ENCODE measurements around the gene ARID1A.
"Not testable (repeated sequence)": the region's sequence is repeated elsewhere in the genome, so short reads cannot be mapped to it uniquely, and the experiment has no call there.

The ARID1A gene

DNA sequence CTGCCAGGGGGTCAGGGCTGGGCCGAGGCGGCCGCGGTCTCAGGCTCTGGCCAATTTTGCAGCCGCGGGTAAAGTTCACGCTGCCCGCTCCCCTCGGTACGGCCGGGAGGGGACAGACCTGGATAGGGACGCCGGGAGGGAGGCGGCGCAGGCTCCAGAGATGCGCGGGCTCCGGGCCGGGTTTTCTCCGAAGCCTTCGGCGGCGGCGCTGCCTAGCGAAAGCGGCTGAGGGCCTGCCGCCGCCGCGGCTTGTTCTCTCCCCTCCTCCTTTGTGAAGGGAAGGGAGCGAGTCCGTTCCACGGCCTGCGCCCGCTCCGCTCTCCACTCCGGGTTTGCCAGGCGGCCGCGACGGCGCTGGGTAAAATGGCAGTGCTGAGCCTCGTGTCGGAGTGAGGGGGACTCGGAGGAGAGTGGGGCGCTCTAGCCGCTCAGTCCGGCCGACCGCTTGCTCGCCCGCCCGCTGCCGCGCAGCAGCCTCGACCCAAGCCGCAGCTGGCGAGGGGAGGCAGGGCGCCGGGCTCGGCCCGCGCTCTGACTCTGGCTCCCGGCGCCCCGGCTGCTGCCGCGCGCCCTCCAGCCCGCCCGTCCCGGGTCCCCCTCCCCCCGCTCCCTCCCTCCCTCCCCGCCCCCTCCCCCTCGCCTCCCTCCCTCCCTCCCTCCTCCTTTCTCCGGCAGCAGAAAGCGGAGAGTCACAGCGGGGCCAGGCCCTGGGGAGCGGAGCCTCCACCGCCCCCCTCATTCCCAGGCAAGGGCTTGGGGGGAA lies at the start of gene ARID1A:
ARID1A (plus strand) TSS at position 660 of the 763 bp plus-strand sequence. CDS start 389 bp downstream, outside the sequence.
- DNase-seq (ENCODE audit: low spot score): peak; percentile 76

DNA sequence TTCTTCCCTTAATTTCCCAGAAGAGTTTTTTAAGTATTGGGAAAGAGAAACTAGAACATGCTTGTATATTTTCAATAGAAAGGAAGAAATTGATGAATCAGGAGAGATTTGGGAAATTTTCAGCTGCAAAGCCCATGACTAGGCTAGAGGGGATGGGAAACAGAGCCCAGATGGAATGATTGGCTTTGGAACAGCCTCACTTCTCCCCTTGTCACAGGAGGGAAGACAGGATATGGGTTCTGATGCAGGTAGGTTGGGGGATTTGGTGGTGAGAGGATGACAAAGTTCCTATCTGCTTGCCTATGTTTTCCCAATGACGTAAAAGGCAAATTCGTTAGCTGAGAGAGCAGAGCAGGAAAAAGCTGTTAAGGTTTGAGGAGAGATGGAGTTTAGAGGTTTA lies 31.0 kb upstream of the ARID1A start:
- DNase-seq (ENCODE audit: low spot score): no peak

DNA sequence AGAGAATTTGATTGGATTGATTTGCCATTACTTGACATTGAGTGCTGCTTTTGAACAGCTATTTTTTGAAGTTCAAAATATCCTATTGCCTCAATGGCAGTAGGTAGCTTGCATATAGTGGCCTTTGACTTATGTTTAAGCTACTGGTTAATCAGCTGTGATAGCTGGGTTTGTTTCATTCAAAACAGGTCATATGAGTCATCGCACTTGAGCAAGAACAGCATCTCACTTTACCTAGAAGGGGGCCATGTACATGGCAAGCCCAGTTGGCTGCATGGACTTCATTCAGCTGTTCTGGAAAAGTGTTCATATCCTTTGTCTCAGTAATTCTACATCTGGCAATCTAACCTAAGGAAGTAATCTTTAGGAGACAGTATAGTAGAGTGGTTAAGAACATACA lies 29.0 kb upstream of the ARID1A start:
- DNase-seq (ENCODE audit: low spot score): no peak

DNA sequence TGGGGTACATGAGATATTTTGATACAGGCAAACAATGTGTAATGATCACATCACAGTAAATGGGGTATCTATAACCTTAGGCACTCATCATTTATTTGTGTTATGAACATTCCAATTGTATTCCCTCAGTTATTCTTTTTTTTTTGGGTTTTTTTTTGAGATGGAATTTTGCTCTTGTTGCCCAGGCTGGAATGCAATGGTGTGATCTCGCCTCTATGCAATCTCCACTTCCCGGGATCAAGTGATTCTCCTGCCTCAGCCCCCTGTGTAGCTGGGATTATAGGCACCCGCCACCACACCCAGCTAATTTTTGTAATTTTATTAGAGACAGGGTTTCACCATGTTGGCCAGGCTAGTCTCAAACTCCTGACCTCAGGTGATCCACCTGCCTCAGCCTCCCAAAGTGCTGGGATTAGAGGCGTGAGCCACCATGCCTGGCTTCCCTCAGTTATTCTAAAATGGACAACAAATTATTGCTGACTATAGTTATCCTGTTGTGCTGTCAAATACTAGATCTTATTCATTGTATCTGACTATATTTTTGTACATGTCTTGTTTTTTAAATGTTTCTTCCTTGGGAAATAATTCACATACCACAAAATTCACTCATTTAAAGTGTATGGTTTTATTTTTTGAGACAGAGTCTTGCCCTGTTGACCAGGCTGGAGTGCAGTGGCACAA lies 27.6 kb upstream of the ARID1A start:
- not testable (repeated sequence) for DNase-seq (ENCODE audit: low spot score)

DNA sequence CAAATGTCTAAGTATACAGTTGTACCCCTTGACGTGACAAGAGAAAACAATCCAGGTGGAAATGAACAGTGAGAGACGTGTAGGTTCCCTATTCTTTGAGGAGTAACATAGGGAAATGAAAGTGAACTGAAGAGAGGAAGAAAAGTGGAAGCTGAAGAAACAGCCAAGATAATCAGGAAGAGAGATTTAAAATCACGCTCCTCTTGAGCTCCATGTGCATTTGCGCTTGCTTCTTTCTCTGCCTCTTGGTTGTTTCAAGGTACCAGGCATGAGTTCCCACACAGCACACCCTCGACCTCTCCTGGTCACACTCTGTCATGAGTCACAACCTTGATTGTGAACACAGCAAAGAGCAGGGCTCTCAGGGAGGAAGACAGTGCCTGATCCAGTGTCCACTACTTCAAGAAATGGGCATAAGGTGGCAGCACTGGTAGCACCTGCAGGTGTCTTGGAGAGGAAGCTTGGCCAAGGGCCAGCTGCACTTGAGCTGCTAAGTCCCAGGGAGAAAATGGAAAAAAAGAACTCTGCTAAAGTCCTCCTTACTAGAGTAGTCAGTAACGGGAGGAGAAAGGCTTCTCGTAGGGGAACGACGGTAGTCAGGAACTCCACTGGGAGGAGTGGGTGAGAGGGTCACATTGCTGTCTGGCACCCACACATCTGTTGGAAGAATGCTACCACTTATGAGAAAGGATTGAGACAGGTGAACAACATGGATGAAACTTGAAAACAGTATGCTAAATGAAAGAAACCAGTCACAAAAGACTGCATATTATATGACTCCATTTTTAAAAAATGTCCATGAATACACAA lies 18.3 kb upstream of the ARID1A start:
- no peak for DNase-seq (ENCODE audit: low spot score)

DNA sequence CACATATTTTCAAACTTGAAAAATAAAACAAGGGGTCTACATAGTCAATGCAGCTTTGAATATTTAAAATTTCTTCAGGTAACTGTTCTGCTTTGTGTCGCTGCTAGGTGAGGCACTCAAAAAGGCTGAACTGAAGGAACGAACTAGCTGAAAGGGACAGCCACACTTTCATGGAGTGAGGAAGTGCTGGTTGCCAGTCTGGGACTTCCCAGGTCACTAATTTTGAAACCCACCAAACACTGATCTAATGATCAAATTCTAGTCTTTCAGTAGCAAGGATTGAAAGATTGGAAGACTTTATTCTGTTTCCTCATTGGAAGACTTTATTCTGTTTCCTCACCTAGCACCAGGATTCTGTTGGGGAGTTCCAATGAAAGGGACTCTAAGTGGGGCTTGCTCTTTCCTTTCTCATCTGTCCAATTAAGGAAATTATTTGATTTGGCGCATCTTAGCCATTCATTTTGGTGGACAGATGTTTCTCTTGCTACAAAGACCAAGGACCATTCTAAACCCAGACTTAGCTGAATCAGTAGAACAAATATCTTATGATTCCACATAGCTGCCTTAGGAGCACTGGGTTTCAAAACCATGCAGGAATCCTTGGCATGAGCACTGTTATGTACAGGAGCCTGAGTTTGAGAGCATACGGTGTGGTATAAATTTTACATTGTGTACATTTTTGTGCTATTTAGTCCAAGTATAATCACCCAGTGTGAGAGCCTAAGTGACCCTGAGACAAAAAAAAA lies 10.9 kb upstream of the ARID1A start:
- no peak for DNase-seq (ENCODE audit: low spot score)

DNA sequence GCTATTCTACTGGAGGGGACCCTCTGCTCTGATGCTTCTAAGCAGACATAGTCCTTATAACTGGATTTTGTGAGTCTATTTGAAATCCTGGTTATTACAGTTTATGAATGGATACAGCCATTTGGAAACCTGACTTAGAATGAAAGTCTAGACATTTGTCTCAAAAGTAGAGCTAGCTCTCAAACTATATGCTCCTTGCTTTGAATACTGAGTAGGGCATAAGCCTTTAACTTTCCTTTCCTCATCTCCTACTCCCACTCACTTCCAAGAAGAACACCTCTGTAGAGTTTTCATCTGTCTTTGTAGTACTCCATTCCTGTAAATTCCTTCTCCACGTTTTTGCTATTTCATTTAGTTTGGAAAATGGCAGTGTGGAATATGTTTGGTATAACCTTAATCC lies 9.0 kb upstream of the ARID1A start:
- DNase-seq (ENCODE audit: low spot score): no peak

DNA sequence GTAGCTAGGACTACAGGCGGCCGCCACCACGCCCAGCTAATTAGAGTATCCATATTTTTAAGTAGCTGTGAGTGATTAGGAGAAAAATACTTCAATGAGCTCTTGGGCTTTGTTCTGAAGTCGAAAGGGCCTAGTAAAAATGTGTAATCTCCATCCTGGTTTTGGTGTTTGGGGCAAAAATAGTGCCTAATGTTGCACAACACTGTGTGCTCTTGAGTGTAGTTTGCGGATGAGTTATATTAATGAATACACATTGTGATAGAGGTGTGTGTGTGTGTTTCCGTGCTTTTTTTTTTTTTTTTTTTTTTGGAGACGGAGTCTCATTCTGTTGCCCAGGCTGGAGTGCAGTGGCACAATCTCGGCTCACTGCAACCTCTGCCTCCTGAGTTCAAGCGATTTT lies 6.3 kb upstream of the ARID1A start:
- DNase-seq (ENCODE audit: low spot score): no peak

DNA sequence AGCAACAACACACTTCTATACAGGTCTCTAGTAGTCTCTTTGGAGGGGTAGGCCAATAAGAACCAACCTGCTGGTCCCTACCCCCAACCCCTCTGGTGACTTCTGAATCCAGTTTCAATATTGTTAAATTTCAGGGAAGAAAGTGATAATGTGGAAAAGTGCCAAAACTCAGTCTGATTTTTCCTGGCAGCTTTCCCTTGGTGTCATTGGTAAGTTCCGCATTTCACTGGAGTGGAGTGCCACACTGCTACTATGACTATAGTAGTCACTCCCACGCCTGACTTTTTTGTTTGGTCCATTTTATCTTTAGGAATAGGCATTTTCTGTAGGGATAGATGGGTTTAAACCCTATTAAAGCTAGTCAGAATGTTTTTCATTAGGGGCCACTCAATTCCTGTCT lies 5.7 kb upstream of the ARID1A start:
- DNase-seq (ENCODE audit: low spot score): no peak

DNA sequence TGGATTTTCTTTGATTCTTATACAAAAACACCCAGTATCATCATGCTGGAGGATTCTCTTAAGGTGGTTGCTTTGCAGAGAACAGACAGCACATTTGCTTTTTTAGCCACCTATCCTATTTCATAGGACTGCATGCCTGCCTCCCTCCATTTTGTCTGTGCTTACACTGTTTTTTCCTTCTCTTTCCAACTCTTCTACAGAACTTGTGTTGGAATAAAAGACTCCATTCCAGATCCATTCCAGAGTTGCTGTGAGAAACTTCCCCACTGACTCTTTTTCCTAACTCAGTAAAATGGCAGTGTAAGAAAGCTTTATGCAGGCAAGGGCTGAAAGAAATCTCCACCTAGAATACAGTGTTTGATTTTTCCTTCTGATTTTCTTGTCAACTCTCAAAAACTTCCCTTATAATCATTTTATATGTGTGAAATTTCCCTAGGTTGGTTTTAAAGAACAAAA lies 5.2 kb upstream of the ARID1A start:
- DNase-seq (ENCODE audit: low spot score): no peak

DNA sequence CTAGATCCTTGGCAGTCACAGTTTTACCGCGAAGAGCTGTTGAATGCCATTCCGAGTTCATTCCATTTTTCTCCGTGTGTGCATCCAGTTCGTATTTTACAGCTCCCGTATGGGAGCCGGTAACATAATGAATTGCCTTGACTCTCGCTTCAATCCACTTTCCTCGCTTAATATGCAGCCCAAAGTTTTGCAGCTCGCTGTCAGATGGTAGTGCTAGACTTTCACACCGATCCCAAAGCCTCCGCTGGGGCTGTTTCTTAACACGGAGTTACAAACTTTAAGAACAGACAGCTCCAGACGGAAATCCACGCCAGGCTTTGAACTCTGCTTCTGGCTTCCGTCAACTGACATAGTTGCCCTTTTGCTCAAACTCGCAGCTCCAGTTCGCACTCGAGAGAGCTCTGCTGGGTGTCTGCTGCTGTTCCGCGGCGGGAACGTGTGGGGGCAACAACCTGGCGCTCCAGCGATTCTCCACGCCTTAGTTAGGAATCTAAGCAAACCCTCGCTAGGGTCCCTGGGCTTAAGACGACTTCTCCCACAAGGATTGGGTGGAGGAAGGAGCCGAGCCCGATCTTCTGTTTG lies 3.5 kb upstream of the ARID1A start:
- DNase-seq (ENCODE audit: low spot score): peak; percentile 75

DNA sequence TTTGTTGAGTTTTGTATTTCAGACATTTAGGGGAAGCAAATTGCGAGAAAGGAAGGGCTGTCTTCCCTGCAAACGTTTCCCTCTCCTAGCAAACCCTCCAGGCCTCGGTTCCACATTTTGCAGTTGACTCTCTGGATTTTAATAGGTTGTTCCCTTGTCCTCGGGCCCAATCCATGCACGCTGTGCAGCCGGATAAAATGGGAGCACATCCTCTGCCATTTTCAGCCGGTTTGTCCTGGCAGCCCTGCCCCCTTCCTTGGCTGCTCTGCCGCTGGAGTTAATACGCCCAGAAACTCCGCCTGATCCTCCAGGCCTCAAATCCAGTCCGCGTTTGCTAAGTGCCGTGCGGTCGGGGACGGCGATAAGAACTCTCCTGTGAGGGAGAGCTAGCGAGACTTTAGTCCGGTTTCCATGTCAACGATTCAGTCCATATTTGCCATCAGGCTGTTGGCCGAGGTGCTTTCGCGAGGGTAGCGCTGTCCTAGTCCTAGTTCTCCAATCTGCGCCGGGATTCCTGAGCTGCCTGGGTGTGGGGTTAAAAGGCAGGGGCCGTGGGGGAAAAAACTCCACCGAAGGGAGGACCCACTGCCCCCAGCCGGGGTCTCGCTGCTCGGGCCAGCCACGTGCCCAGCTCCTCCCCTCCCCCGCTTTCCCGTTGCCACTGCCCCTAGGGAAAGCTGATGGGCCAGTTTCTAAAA lies 2.9 kb upstream of the ARID1A start:
- DNase-seq (ENCODE audit: low spot score): peak; percentile 84

DNA sequence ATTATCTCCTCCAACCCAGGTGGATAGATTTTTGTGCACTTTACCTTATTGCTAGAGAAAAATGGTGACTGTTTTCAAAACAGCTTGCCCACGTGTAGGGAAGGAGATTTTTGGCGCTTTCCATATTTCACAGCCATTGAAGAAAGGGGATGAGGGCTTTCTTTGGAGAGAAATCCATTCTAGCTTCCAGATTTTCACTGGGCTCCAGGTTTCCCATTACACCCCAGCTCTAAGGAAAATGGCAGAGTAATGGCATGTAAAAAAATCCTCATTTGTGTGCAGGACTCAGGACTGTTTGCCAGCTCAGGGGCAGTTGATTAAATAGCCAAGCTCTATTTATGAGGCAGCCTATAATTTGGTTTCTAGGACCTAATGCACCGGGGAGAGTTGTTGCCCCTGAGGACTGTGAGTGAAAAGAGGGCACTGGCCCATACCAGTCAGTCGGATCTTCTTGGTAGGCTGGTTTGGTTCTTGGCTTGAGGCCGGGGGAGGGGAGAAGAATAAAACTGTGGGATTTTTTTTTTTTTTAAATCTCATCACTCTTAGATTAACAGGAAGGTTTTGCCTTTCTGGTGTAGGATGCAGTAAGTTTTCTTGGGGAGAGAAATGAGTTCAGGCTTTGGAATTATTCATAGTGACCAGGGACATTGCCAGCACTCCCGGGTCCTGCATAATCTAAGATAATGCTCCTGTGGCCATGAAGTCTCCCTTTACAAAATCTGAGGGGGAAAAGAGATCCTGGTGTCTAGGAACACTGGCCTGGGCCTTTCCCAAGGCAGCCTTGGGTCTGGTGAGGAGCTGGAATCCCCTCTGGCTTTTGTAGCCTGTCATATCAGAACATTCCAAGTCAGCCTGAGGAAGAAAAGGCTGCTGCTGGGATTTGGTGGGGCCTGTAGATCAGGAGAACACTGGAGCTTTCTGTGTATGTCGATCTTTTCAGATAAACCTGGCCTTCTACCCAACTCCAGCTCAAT lies 1.9 kb upstream of the ARID1A start:
- no peak for DNase-seq (ENCODE audit: low spot score)

DNA sequence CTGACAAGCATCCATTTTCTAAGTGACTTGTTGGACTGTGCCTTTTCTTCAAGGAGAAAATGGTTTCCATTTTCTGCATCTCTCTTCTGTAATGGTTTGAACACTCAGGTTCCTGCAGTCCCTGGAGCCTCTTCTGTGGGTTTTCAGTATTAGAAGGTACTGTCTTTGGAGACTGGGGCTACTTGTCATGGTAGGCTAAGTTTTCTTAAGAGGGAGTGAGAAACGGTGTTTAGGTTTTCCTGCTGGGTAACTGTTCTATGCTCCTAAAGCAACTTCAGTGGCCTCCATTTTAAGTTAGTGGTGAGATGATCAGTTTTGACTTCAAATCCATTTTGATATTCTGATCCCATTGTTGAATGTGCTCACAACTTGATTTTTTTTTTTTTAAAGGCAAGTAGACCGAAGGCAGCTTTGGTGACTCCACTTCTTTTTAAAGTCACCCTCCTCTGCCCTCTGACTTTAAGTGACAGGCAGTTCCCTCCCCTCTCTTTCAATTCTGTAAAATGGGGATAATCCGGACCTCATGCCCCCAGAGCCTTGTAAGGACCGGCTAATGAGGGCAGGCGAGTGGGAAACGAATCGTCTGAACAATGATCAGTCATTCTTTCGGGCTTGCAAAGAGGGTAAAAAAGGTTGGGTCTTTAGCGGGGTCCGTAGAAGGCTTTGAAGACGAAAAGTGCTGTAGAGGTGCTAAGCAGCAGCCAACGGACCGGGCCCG lies 1.0 kb upstream of the ARID1A start:
- DNase-seq (ENCODE audit: low spot score): no peak

DNA sequence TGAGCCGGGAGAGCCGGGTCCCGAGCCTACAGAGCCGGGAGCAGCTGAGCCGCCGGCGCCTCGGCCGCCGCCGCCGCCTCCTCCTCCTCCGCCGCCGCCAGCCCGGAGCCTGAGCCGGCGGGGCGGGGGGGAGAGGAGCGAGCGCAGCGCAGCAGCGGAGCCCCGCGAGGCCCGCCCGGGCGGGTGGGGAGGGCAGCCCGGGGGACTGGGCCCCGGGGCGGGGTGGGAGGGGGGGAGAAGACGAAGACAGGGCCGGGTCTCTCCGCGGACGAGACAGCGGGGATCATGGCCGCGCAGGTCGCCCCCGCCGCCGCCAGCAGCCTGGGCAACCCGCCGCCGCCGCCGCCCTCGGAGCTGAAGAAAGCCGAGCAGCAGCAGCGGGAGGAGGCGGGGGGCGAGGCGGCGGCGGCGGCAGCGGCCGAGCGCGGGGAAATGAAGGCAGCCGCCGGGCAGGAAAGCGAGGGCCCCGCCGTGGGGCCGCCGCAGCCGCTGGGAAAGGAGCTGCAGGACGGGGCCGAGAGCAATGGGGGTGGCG lies 371 bp downstream of the ARID1A start:
- no peak for DNase-seq (ENCODE audit: low spot score)

DNA sequence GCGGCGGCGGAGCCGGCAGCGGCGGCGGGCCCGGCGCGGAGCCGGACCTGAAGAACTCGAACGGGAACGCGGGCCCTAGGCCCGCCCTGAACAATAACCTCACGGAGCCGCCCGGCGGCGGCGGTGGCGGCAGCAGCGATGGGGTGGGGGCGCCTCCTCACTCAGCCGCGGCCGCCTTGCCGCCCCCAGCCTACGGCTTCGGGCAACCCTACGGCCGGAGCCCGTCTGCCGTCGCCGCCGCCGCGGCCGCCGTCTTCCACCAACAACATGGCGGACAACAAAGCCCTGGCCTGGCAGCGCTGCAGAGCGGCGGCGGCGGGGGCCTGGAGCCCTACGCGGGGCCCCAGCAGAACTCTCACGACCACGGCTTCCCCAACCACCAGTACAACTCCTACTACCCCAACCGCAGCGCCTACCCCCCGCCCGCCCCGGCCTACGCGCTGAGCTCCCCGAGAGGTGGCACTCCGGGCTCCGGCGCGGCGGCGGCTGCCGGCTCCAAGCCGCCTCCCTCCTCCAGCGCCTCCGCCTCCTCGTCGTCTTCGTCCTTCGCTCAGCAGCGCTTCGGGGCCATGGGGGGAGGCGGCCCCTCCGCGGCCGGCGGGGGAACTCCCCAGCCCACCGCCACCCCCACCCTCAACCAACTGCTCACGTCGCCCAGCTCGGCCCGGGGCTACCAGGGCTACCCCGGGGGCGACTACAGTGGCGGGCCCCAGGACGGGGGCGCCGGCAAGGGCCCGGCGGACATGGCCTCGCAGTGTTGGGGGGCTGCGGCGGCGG lies 1.0 kb downstream of the ARID1A start:
- peak; percentile 38 for DNase-seq (ENCODE audit: low spot score)

DNA sequence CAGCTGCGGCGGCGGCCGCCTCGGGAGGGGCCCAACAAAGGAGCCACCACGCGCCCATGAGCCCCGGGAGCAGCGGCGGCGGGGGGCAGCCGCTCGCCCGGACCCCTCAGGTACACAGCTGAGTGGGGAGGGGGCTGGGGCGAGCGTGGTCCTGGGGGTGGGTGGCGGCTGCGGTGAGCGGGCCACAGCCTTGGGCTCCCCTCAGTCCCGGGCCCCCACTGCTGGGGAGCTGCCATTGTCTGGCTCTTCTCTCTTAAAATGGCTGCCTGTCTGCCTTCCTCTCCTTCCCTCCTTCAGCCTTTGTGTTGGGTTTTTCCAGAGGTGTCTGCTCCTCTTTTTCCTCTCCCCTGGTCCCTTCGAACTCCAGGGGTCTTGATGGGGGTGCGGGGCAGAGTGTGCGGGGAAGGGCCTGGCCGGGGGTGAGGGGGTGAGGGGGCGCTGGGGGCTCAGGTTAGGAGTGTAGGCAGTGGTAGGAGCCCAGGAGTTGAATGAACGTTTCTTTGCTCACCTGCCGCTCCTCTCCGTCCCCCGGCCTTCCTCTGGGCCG lies 1.7 kb downstream of the ARID1A start:
- DNase-seq (ENCODE audit: low spot score): peak; percentile 27
